ENCODE data around the gene CDA.
A peak's percentile ranks its signal among the peaks of the same experiment; 100 is the strongest.

The CDA gene

GRCh38 chr1:20633190-20634064 lies 44.5 kb downstream of the CDA start, which contains the start of gene PINK1:
PINK1 (plus strand) TSS chr1:20633458; CDS start chr1:20633549, 91 bp downstream.
- H3K9me3 ChIP-seq (ENCODE audit: control insufficient read depth, low read length) = peaks cover 6% of the 10 kb centered on the region
- peaks cover 6% of the 10 kb centered on the region for H3K4me1 ChIP-seq (ENCODE audit: control insufficient read depth, insufficient read depth, low read length, poor library complexity, severe bottlenecking)
- H3K36me3 ChIP-seq (ENCODE audit: control insufficient read depth, insufficient read depth, low read length) = peaks cover 12% of the 10 kb centered on the region
- 3% methylated on average over 67 to 73 of the region's 93 CpGs for whole genome bisulfite sequencing, 2 experiments (ENCODE audit: insufficient coverage in 2 of 2)
- H3K27ac ChIP-seq (ENCODE audit: low read depth, low read length, severe bottlenecking) = peak within 1 kb of the TSS; percentile 80
- peak within 1 kb of the TSS; percentile 80 for H3K4me3 ChIP-seq (ENCODE audit: extremely low read depth, insufficient read depth, low read length, poor library complexity, severe bottlenecking)

GRCh38 chr1:20634065-20634593 lies 45.2 kb downstream of the CDA start:
- WGBS, 2 experiments (ENCODE audit: insufficient coverage in 2 of 2) = 4 to 7% methylated on average over 8 to 10 of the region's 11 CpGs
- Histone ChIP-seq H3K27ac (ENCODE audit: low read depth, low read length, severe bottlenecking) (peak overlapping the region; percentile 23), H3K4me1 (ENCODE audit: control insufficient read depth, insufficient read depth, low read length, poor library complexity, severe bottlenecking) (peaks cover 6% of the 10 kb centered on the region), H3K4me3 (ENCODE audit: extremely low read depth, insufficient read depth, low read length, poor library complexity, severe bottlenecking) (peak overlapping the region; percentile 80), H3K9me3 (ENCODE audit: control insufficient read depth, low read length) (peaks cover 4% of the 10 kb centered on the region), H3K36me3 (ENCODE audit: control insufficient read depth, insufficient read depth, low read length) (peaks cover 18% of the 10 kb centered on the region)

- WGBS, 2 experiments (ENCODE audit: insufficient coverage in 2 of 2) = 6 to 12% methylated on average over 3 of the region's 4 CpGs
- H3K27ac ChIP-seq (ENCODE audit: low read depth, low read length, severe bottlenecking) = no peak overlapping the region
- no peaks in the 10 kb centered on the region for H3K9me3 ChIP-seq (ENCODE audit: control insufficient read depth, low read length)
- peaks cover 22% of the 10 kb centered on the region for H3K36me3 ChIP-seq (ENCODE audit: control insufficient read depth, insufficient read depth, low read length)
- H3K4me1 ChIP-seq (ENCODE audit: control insufficient read depth, insufficient read depth, low read length, poor library complexity, severe bottlenecking) = peaks cover 6% of the 10 kb centered on the region
- peak overlapping the region; percentile 80 for H3K4me3 ChIP-seq (ENCODE audit: extremely low read depth, insufficient read depth, low read length, poor library complexity, severe bottlenecking)
Observed at GRCh38 chr1:20634594-20635084, 45.7 kb downstream of the CDA start.

GRCh38 chr1:20636785-20637347 lies 48.0 kb downstream of the CDA start:
- Histone ChIP-seq H3K4me1 (ENCODE audit: control insufficient read depth, insufficient read depth, low read length, poor library complexity, severe bottlenecking) (peaks cover 6% of the 10 kb centered on the region), H3K4me3 (ENCODE audit: extremely low read depth, insufficient read depth, low read length, poor library complexity, severe bottlenecking) (no peak overlapping the region)
- WGBS, 2 experiments (ENCODE audit: insufficient coverage in 2 of 2) = 92% methylated on average over 6 to 7 of the region's 8 CpGs

GRCh38 chr1:20640183-20640597 lies 51.3 kb downstream of the CDA start:
- Histone ChIP-seq H3K4me3 (ENCODE audit: extremely low read depth, insufficient read depth, low read length, poor library complexity, severe bottlenecking) (no peak overlapping the region), H3K27ac (ENCODE audit: low read depth, low read length, severe bottlenecking) (no peak overlapping the region), H3K36me3 (ENCODE audit: control insufficient read depth, insufficient read depth, low read length) (peaks cover 34% of the 10 kb centered on the region), H3K9me3 (ENCODE audit: control insufficient read depth, low read length) (no peaks in the 10 kb centered on the region), H3K4me1 (ENCODE audit: control insufficient read depth, insufficient read depth, low read length, poor library complexity, severe bottlenecking) (no peaks in the 10 kb centered on the region)
- WGBS, 2 experiments (ENCODE audit: insufficient coverage in 2 of 2) = 23 to 46% methylated on average over 3 to 5 of the region's 6 CpGs

More at GRCh38 chr1:20636785-20637347, 48.0 kb downstream of the CDA start:
- peaks cover 25% of the 10 kb centered on the region for H3K36me3 ChIP-seq (ENCODE audit: control insufficient read depth, insufficient read depth, low read length)
- no peaks in the 10 kb centered on the region for H3K9me3 ChIP-seq (ENCODE audit: control insufficient read depth, low read length)
- no peak overlapping the region for H3K27ac ChIP-seq (ENCODE audit: low read depth, low read length, severe bottlenecking)

GRCh38 chr1:20641975-20642374 lies 53.1 kb downstream of the CDA start:
- 79 to 86% methylated on average over 9 to 10 of the region's 10 CpGs for WGBS, 2 experiments (ENCODE audit: insufficient coverage in 2 of 2)
- Histone ChIP-seq H3K4me3 (ENCODE audit: extremely low read depth, insufficient read depth, low read length, poor library complexity, severe bottlenecking) (no peak overlapping the region), H3K9me3 (ENCODE audit: control insufficient read depth, low read length) (no peaks in the 10 kb centered on the region), H3K36me3 (ENCODE audit: control insufficient read depth, insufficient read depth, low read length) (peaks cover 41% of the 10 kb centered on the region), H3K27ac (ENCODE audit: low read depth, low read length, severe bottlenecking) (no peak overlapping the region), H3K4me1 (ENCODE audit: control insufficient read depth, insufficient read depth, low read length, poor library complexity, severe bottlenecking) (no peaks in the 10 kb centered on the region)

- Histone ChIP-seq H3K36me3 (ENCODE audit: control insufficient read depth, insufficient read depth, low read length) (peaks cover 35% of the 10 kb centered on the region), H3K9me3 (ENCODE audit: control insufficient read depth, low read length) (no peaks in the 10 kb centered on the region), H3K4me3 (ENCODE audit: extremely low read depth, insufficient read depth, low read length, poor library complexity, severe bottlenecking) (no peak overlapping the region), H3K4me1 (ENCODE audit: control insufficient read depth, insufficient read depth, low read length, poor library complexity, severe bottlenecking) (no peaks in the 10 kb centered on the region), H3K27ac (ENCODE audit: low read depth, low read length, severe bottlenecking) (no peak overlapping the region)
- 77 to 95% methylated on average over 3 to 5 of the region's 6 CpGs for WGBS, 2 experiments (ENCODE audit: insufficient coverage in 2 of 2)
Observed at GRCh38 chr1:20643080-20643479, 54.2 kb downstream of the CDA start.

GRCh38 chr1:20644416-20644815 lies 55.5 kb downstream of the CDA start:
- H3K4me3 ChIP-seq (ENCODE audit: extremely low read depth, insufficient read depth, low read length, poor library complexity, severe bottlenecking) = no peak overlapping the region
- H3K4me1 ChIP-seq (ENCODE audit: control insufficient read depth, insufficient read depth, low read length, poor library complexity, severe bottlenecking) = no peaks in the 10 kb centered on the region
- H3K9me3 ChIP-seq (ENCODE audit: control insufficient read depth, low read length) = no peaks in the 10 kb centered on the region
- WGBS, 2 experiments (ENCODE audit: insufficient coverage in 2 of 2) = 93 to 97% methylated on average over 13 of the region's 13 CpGs
- peaks cover 38% of the 10 kb centered on the region for H3K36me3 ChIP-seq (ENCODE audit: control insufficient read depth, insufficient read depth, low read length)
- no peak overlapping the region for H3K27ac ChIP-seq (ENCODE audit: low read depth, low read length, severe bottlenecking)

GRCh38 chr1:20645414-20645813 lies 56.5 kb downstream of the CDA start:
- Histone ChIP-seq H3K9me3 (ENCODE audit: control insufficient read depth, low read length) (no peaks in the 10 kb centered on the region), H3K4me3 (ENCODE audit: extremely low read depth, insufficient read depth, low read length, poor library complexity, severe bottlenecking) (no peak overlapping the region), H3K36me3 (ENCODE audit: control insufficient read depth, insufficient read depth, low read length) (peaks cover 44% of the 10 kb centered on the region), H3K4me1 (ENCODE audit: control insufficient read depth, insufficient read depth, low read length, poor library complexity, severe bottlenecking) (no peaks in the 10 kb centered on the region), H3K27ac (ENCODE audit: low read depth, low read length, severe bottlenecking) (no peak overlapping the region)
- 91 to 94% methylated on average over 7 to 10 of the region's 14 CpGs for WGBS, 2 experiments (ENCODE audit: insufficient coverage in 2 of 2)

GRCh38 chr1:20648438-20648837 lies 59.5 kb downstream of the CDA start:
- Histone ChIP-seq H3K4me1 (ENCODE audit: control insufficient read depth, insufficient read depth, low read length, poor library complexity, severe bottlenecking) (no peaks in the 10 kb centered on the region), H3K9me3 (ENCODE audit: control insufficient read depth, low read length) (no peaks in the 10 kb centered on the region), H3K27ac (ENCODE audit: low read depth, low read length, severe bottlenecking) (no peak overlapping the region), H3K4me3 (ENCODE audit: extremely low read depth, insufficient read depth, low read length, poor library complexity, severe bottlenecking) (no peak overlapping the region), H3K36me3 (ENCODE audit: control insufficient read depth, insufficient read depth, low read length) (peaks cover 64% of the 10 kb centered on the region)
- WGBS, 2 experiments (ENCODE audit: insufficient coverage in 2 of 2) = 95 to 96% methylated on average over 12 to 13 of the region's 13 CpGs

Measured in mesodermal cell (in vitro differentiated cells).